HG02759 (cell line): ENCODE data around the gene DIPK2B.

Experiments used
- ATAC-seq: cut with Tn5 transposase; IDR thresholded peaks from one replicate; pipeline ENCODE4 v1.9.1; 2021; ENCODE audit warnings: mild to moderate bottlenecking, moderate library complexity; ENCODE audit not compliant: unreplicated experiment

DIPK2B gene

GRCh38 chrX:45164021-45164621 lies 36.6 kb downstream of the DIPK2B start:
- ATAC-seq, result no peak

- ATAC-seq, result no peak
Measured at GRCh38 chrX:45157647-45158046, 43.0 kb downstream of the DIPK2B start.

- ATAC-seq, result no peak
Measured at GRCh38 chrX:45154462-45154861, 46.2 kb downstream of the DIPK2B start.

- ATAC-seq, result no peak
Measured at GRCh38 chrX:45154033-45154360, 46.7 kb downstream of the DIPK2B start.
